ENCODE data around the gene SDK1.

- TF ChIP-seq, protein P1, sequence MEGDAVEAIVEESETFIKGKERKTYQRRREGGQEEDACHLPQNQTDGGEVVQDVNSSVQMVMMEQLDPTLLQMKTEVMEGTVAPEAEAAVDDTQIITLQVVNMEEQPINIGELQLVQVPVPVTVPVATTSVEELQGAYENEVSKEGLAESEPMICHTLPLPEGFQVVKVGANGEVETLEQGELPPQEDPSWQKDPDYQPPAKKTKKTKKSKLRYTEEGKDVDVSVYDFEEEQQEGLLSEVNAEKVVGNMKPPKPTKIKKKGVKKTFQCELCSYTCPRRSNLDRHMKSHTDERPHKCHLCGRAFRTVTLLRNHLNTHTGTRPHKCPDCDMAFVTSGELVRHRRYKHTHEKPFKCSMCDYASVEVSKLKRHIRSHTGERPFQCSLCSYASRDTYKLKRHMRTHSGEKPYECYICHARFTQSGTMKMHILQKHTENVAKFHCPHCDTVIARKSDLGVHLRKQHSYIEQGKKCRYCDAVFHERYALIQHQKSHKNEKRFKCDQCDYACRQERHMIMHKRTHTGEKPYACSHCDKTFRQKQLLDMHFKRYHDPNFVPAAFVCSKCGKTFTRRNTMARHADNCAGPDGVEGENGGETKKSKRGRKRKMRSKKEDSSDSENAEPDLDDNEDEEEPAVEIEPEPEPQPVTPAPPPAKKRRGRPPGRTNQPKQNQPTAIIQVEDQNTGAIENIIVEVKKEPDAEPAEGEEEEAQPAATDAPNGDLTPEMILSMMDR (IDR thresholded peaks at IDR 0.05) = no peak
- TF ChIP-seq POLR2A (IDR thresholded peaks at IDR 0.05) (no peak), POLR2AphosphoS5 (IDR thresholded peaks at IDR 0.05; ENCODE audit: insufficient read depth in 1 of 2, low read depth in 1 of 2) (no peak)
These were observed 77.5 kb downstream of the SDK1 start for GRCh38 chr7:3378390-3379150.

Data from vagina (tissue), 2 donors.